ENCODE measurements around the gene RFTN1.

RFTN1 gene

GRCh38 chr3:16528106-16528505 lies 14.6 kb upstream of the RFTN1 start:
- no peak for DNase-seq

GRCh38 chr3:16524196-16524595 lies 10.7 kb upstream of the RFTN1 start:
- no peak for DNase-seq

GRCh38 chr3:16523778-16524177 lies 10.3 kb upstream of the RFTN1 start:
- DNase-seq = no peak

- no peak for DNase-seq
Observed at GRCh38 chr3:16522834-16523233, 9.3 kb upstream of the RFTN1 start.

GRCh38 chr3:16520970-16521881 lies 7.7 kb upstream of the RFTN1 start:
- no peak for DNase-seq

GRCh38 chr3:16520241-16520969 lies 6.9 kb upstream of the RFTN1 start:
- no peak for DNase-seq

- DNase-seq = peak in 1 of 2 donors; percentile 30
Observed at GRCh38 chr3:16516695-16517481, 3.4 kb upstream of the RFTN1 start.

- DNase-seq = no peak
Observed at GRCh38 chr3:16515885-16516420, 2.5 kb upstream of the RFTN1 start.

- no peak for DNase-seq
Observed at GRCh38 chr3:16514755-16515353, 1.4 kb upstream of the RFTN1 start.

GRCh38 chr3:16514021-16514700 lies 662 bp upstream of the RFTN1 start:
- no peak for DNase-seq

GRCh38 chr3:16512435-16513140 lies 911 bp downstream of the RFTN1 start:
- DNase-seq = peak; percentile 60 to 62

- peak; percentile 74 to 75 for DNase-seq
Observed at GRCh38 chr3:16511681-16512434, 1.6 kb downstream of the RFTN1 start.

- DNase-seq = no peak
Observed at GRCh38 chr3:16510620-16511319, 2.7 kb downstream of the RFTN1 start.

- peak in 1 of 2 donors; percentile 15 for DNase-seq
Observed at GRCh38 chr3:16509721-16510619, 3.5 kb downstream of the RFTN1 start.

- peak in 1 of 2 donors; percentile 27 for DNase-seq
Observed at GRCh38 chr3:16508591-16508995, 4.9 kb downstream of the RFTN1 start.

- no peak for DNase-seq
Observed at GRCh38 chr3:16508243-16508578, 5.3 kb downstream of the RFTN1 start.

GRCh38 chr3:16507578-16508242 lies 5.8 kb downstream of the RFTN1 start:
- no peak for DNase-seq

GRCh38 chr3:16506884-16507577 lies 6.5 kb downstream of the RFTN1 start:
- no peak for DNase-seq
